Glomerular visceral epithelial cell (primary cell): ENCODE measurements around the gene PGLYRP3.

ENCODE experiments used
- DNase-seq: peaks from one replicate; pipeline ENCODE4 v3.0.0-alpha.2; 2016; ENCODE audit errors: extremely low spot score

PGLYRP3 gene

GRCh38 chr1:153313288-153313687, 536 bp upstream of the PGLYRP3 start:
- no peak for DNase-seq

DNA sequence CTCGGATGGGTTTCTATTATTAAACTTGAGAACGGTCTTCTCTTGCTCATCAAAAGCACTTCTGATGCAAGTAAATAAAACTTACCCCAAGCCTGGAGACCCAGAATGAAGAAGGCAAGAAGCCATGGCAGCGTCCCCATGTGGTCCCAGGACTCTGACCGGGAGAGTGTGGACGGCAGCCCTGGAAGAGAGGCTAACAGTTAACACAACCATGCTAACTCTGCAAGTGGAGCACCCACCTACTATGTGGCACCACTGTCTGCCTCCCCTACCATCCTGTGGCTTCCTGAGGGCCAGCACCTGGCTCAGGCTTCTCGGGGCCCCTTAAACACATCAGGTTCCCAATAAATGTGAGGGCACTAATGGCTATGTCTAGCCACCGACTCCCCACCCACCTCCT, 2.2 kb downstream of the PGLYRP3 start:
- DNase-seq: no peak

- no peak for DNase-seq
These were observed 3.3 kb downstream of the PGLYRP3 start for GRCh38 chr1:153309441-153309840.

- DNase-seq: no peak
These were observed 4.2 kb downstream of the PGLYRP3 start for GRCh38 chr1:153308540-153308939.

DNA sequence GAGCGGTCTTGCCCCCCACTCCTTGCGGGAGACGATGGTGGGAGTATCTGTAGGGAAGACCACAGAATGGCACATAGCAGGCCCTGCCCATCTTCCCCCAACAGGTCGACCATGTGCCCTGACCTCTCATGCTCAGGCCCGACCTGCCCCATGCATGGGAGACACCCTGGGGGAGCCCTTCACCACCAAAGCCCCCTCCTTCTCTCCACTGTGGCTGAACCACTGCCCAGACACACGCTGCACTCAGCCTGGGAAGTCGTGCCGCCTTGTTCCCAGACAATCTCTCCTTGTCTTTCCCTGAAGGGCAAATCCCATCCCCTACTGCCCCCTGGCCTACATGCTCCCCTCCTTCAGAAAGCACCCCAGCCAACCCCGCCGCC, 5.5 kb downstream of the PGLYRP3 start:
- no peak for DNase-seq

DNA sequence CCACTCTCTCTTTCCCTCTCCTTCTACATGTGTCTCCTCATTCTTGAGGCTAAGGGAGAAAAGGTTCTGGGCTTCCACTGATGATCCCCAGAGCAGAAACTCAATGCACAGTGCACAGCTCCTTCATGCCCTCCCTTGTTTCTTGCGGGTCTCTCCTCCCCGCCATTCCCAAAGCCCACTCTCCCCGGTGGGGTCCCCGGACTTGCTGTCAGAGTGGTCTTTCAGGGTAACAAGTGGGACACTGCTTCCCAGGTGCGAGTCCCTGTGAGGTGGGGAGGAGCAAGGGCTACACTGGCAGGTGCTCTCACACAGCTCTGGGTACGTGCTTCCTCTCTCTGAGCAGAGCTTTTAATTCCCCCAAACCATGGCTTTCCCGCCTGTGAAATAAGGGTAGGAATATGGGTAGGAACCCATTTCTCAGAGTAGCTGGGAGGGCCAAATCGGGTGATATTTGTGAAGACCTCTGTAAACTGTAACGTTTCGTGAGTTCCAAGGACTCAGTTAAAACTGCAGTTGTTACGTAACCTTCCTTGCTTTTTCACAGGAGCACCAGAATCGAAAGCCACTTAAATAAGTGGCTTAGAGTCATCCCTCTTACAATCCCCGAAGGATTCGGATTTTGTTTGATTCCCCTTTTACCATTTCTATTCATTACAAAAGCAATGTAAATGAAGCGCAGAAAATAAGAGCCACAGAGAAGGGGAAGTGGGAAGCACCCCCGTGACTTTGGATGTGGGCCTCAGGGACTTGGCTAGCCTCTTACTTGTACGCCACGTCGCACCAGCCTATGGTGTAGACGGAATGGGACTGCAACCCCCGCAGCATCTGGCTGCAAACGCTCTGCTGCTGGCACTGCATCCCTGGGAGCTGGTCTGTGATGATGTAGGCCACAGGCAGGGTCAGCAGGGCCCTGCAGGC, 6.2 kb downstream of the PGLYRP3 start:
- DNase-seq: no peak

DNA sequence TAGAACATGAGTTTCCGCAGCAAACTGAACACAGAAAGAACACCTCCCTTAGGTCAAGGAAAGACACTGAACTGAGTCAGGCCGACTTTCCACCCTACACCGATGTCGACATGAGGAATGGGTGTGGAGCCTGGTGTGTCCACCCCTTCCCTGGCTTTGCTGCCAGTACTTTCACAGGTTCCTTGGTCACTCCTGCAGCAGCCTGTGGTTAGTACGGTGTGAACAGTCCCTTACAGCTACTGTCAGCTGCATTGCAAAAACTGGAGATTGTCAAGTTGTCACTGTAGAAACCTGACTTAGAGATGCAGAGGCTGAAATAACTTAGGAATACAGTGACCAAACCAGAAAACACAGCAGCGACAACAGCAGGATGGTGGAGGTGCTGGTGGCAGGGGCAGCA, 7.1 kb downstream of the PGLYRP3 start:
- DNase-seq: no peak

DNA sequence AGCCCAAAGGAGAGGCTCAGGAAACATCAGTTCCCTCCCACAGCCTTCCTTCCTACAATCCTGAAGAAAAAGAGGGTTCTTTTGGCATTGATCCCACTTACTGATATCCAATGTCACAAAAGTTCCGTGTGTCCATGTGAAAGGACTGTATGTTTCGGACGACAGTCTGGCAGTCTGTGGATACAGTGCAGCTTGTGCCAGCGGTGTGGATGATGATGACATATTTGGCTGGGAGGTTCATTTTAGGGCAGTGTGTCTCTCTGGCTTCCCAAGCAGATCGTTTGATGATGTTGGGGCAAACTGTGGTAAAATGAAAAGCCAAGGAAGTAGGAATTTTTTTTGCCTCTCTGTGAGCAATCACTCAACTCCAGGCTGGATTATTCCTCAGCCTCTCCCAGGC, 10.4 kb downstream of the PGLYRP3 start:
- DNase-seq: no peak

- DNase-seq: no peak
These were observed 18.9 kb downstream of the PGLYRP3 start for GRCh38 chr1:153293851-153294250.

GRCh38 chr1:153293480-153293775, 19.3 kb downstream of the PGLYRP3 start:
- DNase-seq: no peak

- no peak for DNase-seq
These were observed 19.8 kb downstream of the PGLYRP3 start for GRCh38 chr1:153292740-153293479.

GRCh38 chr1:153292185-153292584, 20.6 kb downstream of the PGLYRP3 start:
- no peak for DNase-seq

DNA sequence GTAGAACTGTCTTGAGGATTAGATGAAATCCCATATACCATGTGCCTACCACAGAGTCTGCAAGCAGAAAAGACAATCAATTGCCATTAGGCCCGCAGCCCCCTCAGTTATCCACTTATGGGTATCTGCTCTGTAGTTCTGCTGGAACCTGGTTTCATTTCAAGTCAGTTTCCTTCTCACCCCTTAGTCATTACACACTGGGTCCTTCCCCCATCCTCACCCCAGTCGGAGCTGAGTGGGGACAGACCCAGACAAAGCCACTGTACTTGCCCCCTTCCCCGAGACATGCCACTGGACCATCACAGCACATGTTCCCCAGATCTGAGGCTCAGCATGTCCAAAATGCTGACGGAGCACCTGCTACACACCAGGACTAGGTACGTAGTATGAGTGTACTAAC, 21.2 kb downstream of the PGLYRP3 start:
- DNase-seq: no peak

- DNase-seq: no peak
These were observed 24.0 kb downstream of the PGLYRP3 start for GRCh38 chr1:153288634-153289275.

- peak; percentile 3 for DNase-seq
These were observed 34.9 kb downstream of the PGLYRP3 start for GRCh38 chr1:153277852-153278251.

DNA sequence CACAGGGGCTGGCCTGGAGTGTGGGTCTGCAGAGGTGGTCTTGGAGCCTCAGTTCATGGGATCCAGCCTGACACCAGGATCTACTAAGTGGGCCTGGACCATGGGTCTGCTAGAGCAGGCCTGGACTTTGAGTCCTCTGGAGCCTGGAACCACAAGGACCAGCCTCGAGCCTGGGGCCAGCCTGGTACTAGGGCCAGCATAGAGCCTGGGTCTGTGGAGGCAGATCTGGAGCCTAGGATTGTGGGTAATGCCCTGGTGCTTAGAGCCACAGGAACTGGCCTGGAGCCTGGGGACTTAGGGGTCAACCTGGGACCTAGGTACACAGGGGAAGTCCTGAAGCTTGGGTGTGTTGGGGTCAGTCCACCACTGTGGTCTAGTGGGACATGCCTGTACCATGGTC, 40.6 kb downstream of the PGLYRP3 start:
- no peak for DNase-seq

DNA sequence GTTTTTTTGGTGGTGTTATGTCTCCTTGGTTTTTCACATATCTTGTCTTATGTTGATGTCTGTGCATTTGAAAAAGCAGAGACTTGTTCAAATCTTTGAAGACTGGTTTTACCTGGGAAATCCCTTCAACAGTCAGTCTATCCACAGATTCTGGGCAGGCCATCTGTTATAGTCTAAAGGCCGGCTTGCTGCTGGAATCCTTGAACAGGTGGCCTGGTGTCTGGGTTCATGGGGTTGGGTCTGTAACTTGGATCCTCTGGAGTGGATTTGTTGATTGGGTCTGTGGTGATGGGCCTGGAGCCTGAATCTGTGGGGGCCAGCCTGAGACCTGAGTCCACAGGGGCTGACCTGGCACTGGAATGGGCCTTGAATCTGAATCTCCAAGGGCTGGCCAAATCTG, 41.0 kb downstream of the PGLYRP3 start:
- DNase-seq: no peak

DNA sequence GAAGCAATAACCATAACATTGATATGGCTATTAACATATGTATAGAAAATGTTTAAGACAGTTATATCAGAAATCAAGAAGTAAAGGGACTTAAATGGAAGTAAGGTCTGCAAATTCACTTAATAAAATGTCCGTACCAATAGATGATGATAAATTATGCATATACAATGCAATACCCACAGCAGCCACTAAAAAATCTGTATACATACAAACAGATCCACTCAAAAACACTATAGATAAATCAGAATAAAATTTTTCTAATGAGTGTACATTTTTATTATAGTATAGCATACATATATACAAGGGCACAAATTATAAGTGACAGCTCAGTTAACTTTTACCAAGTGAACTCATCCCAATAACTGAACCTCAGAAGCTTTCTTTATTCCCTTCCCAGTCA, 47.3 kb downstream of the PGLYRP3 start:
- DNase-seq: no peak

DNA sequence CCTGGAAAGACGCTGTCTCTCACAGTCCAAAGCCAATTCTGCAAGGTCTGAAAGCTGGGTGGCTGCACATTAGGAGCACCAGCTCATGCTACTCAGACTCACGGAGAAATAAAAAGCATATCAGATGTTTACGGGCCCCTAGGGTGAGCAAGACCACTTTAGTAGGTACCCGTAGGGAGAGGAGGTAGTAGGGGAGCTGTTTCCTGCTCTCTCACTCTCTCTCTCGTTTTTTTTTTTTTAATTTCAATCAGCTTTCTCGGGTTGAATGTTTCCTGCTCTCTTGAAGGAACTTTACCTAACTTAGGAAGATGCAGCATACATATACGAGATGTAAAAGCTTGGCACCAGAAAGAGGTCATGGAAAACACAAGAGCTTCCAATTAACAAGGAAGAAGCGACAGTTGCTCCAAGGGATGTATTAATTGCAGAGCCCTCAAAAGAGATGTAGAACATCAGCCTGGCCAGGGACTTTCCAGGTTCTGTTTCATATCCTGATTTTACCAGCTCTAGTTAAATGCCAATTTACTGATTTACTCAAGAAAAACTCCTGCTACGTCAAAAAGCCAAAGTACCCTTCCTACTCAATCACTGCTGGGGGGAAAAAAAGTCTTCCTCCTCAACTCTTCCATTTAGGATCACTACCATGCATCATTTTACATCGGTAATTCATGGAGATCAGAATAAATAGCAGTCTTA, 50.1 kb downstream of the PGLYRP3 start:
- DNase-seq: no peak

DNA sequence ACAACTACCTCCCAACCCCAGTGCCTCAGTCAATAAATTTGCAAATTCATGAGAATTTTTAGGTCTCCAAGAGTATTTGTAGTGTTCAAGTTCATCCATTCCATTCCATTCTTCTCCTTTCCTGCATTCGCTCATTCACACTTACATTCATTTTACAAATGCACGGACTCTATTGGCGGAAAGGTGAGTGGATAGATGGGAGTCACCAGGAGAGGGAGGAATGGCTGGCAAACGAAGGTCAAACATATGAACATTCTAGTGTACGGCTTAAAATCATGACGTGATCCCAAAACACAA, 50.7 kb downstream of the PGLYRP3 start:
- DNase-seq: no peak

- DNase-seq: peak; percentile 10
These were observed 51.3 kb downstream of the PGLYRP3 start for GRCh38 chr1:153261281-153262069.
